GM23338 (cell line): Measurements from ENCODE around the gene LDB1.

Experiments
- CREB1 ChIP-seq: fragments of 250-450 bp; sonication (Bioruptor Pico); IDR thresholded peaks from 2 replicates; pipeline ENCODE4 v1.5.0; 2020; ENCODE audit warnings: low read depth, mild to moderate bottlenecking, moderate library complexity
- CTCF ChIP-seq, 2 experiments: fragments of 200-600 bp in 1 of 2; sonication (generic) in 1 of 2; conservative IDR thresholded peaks; 2 replicates each; pipeline versions ENCODE4 v1.5.1 to v1.6.1; 2016 to 2017; ENCODE audit warnings: antibody characterized with exemption in 2 of 2, low read depth in 2 of 2, mild to moderate bottlenecking in 2 of 2, moderate library complexity in 1 of 2
- ETS1 ChIP-seq: IDR thresholded peaks from 2 replicates; pipeline ENCODE4 v1.6.1; 2016; ENCODE audit warnings: antibody characterized with exemption
- EZH2 ChIP-seq: fragments of 200-600 bp; sonication (generic); IDR thresholded peaks from one replicate; pipeline ENCODE4 v1.8.0; 2017; ENCODE audit warnings: antibody characterized with exemption, mild to moderate bottlenecking, low read depth; ENCODE audit not compliant: unreplicated experiment
- JUNB ChIP-seq: IDR thresholded peaks from one replicate; pipeline ENCODE4 v1.6.1; 2016; ENCODE audit warnings: antibody characterized with exemption; ENCODE audit not compliant: unreplicated experiment
- NANOG ChIP-seq: IDR thresholded peaks from 2 replicates; pipeline ENCODE4 v1.6.1; 2016; ENCODE audit warnings: antibody characterized with exemption, borderline replicate concordance
- POLR2AphosphoS5 ChIP-seq: IDR thresholded peaks from 2 replicates; pipeline ENCODE4 v1.6.1; 2016; ENCODE audit warnings: antibody characterized with exemption, low read depth
- REST ChIP-seq: IDR thresholded peaks from one replicate; pipeline ENCODE4 v1.6.1; 2018; ENCODE audit warnings: antibody characterized with exemption; ENCODE audit not compliant: unreplicated experiment
- ZNF331 ChIP-seq: fragments of 250-450 bp; sonication (Bioruptor Pico); IDR thresholded peaks from 2 replicates; pipeline ENCODE4 v1.5.0; 2020; ENCODE audit warnings: low read depth, mild to moderate bottlenecking, moderate library complexity
- ZNF462 ChIP-seq: fragments of 250-450 bp; sonication (Bioruptor Pico); IDR thresholded peaks from 2 replicates; pipeline ENCODE4 v1.5.0; 2020; ENCODE audit warnings: mild to moderate bottlenecking, moderate library complexity

GRCh38 chr10:102069071-102069470 lies 51.1 kb downstream of the LDB1 start:
- TF ChIP-seq CREB1 (CRISPR knock-in tag): no peak
- no peak for TF ChIP-seq POLR2AphosphoS5
- TF ChIP-seq CTCF (conservative IDR thresholded peaks at IDR 0.05; ENCODE audit: low read depth in 2 of 2): no peak
- no peak for TF ChIP-seq NANOG
- no peak for TF ChIP-seq JUNB
- no peak for TF ChIP-seq ZNF331 (CRISPR knock-in tag)
- no peak for TF ChIP-seq REST
- no peak for TF ChIP-seq EZH2
- TF ChIP-seq ZNF462 (CRISPR knock-in tag): no peak
- no peak for TF ChIP-seq ETS1
